Ovary (tissue), 3 donors: Measurements from ENCODE around the gene NR2F1.

Experiments
- POLR2A ChIP-seq: fragments of 450-650 bp; IDR thresholded peaks from one replicate; pipeline ENCODE4 v1.6.1; 2017; ENCODE audit warnings: antibody characterized with exemption, mild to moderate bottlenecking, moderate library complexity
- TF ChIP-seq, protein P1 (sequence below), 3 donors: fragments of 450-650 bp in 2 of 3; fragments of 200-600 bp in 1 of 3; IDR thresholded peaks; one replicate each; pipeline versions ENCODE4 v1.5.1 to v1.8.0; 2016 to 2022; ENCODE audit warnings: antibody characterized with exemption in 3 of 3, mild to moderate bottlenecking in 1 of 3
- donor health status: DM: no; HTN: no; CAD: no.

GRCh38 chr5:93582167-93582462 lies 907 bp upstream of the NR2F1 start:
- TF ChIP-seq, protein P1, sequence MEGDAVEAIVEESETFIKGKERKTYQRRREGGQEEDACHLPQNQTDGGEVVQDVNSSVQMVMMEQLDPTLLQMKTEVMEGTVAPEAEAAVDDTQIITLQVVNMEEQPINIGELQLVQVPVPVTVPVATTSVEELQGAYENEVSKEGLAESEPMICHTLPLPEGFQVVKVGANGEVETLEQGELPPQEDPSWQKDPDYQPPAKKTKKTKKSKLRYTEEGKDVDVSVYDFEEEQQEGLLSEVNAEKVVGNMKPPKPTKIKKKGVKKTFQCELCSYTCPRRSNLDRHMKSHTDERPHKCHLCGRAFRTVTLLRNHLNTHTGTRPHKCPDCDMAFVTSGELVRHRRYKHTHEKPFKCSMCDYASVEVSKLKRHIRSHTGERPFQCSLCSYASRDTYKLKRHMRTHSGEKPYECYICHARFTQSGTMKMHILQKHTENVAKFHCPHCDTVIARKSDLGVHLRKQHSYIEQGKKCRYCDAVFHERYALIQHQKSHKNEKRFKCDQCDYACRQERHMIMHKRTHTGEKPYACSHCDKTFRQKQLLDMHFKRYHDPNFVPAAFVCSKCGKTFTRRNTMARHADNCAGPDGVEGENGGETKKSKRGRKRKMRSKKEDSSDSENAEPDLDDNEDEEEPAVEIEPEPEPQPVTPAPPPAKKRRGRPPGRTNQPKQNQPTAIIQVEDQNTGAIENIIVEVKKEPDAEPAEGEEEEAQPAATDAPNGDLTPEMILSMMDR (IDR thresholded peaks at IDR 0.05) = no peak
- TF ChIP-seq POLR2A = no peak
